Neural crest cell (in vitro differentiated cells): Measurements from ENCODE around the gene PFKFB2. TPM values are rescaled to one million over a fixed set of nuclear protein-coding genes. Genes with fewer than 3 reads are reported as not detected.

ENCODE experiments used
- DNase-seq: peaks from one replicate; pipeline ENCODE4 v3.0.0; 2021; ENCODE audit warnings: low read depth, mixed read lengths, low spot score
- H3K27ac Mint-ChIP-seq: one replicate; pipeline ENCODE4 v1.8.0; 2021; ENCODE audit warnings: mild to moderate bottlenecking, mixed read lengths; ENCODE audit not compliant: unreplicated experiment
- H3K27me3 Mint-ChIP-seq: 2 replicates; pipeline ENCODE4 v1.8.0; 2021; ENCODE audit warnings: low read depth, mild to moderate bottlenecking, mixed read lengths
- H3K36me3 Mint-ChIP-seq: 2 replicates; pipeline ENCODE4 v1.8.0; 2021; ENCODE audit warnings: low read depth, mild to moderate bottlenecking, mixed read lengths
- H3K4me1 Mint-ChIP-seq: 2 replicates; pipeline ENCODE4 v1.8.0; 2021; ENCODE audit warnings: mixed read lengths
- H3K4me3 Mint-ChIP-seq: one replicate; pipeline ENCODE4 v1.8.0; 2021; ENCODE audit warnings: mild to moderate bottlenecking, mixed read lengths
- H3K9me3 Mint-ChIP-seq: 2 replicates; pipeline ENCODE4 v1.8.0; 2021; ENCODE audit warnings: mixed read lengths
- total RNA-seq: library from RNA; stranded (reverse); gene quantifications from 2 replicates; pipeline ENCODE4 v1.2.1, GENCODE V29; 2021
- TF ChIP-seq, protein P1 (sequence below): fragments of 200-600 bp; sonication (generic); conservative IDR thresholded peaks from 2 replicates; pipeline ENCODE4 v1.5.0; 2021; ENCODE audit warnings: antibody characterized with exemption, mild to moderate bottlenecking

Gene PFKFB2
- total RNA-seq, 1 donor from 2014 or later: 8.6 TPM

- Mint-ChIP-seq H3K9me3 (peaks cover 3% of the 10 kb centered on the region), H3K4me3 (no peak overlapping the region), H3K27ac (no peak overlapping the region), H3K4me1 (no peaks in the 10 kb centered on the region), H3K27me3 (peaks cover 17% of the 10 kb centered on the region), H3K36me3 (no peaks in the 10 kb centered on the region)
- TF ChIP-seq, protein P1, sequence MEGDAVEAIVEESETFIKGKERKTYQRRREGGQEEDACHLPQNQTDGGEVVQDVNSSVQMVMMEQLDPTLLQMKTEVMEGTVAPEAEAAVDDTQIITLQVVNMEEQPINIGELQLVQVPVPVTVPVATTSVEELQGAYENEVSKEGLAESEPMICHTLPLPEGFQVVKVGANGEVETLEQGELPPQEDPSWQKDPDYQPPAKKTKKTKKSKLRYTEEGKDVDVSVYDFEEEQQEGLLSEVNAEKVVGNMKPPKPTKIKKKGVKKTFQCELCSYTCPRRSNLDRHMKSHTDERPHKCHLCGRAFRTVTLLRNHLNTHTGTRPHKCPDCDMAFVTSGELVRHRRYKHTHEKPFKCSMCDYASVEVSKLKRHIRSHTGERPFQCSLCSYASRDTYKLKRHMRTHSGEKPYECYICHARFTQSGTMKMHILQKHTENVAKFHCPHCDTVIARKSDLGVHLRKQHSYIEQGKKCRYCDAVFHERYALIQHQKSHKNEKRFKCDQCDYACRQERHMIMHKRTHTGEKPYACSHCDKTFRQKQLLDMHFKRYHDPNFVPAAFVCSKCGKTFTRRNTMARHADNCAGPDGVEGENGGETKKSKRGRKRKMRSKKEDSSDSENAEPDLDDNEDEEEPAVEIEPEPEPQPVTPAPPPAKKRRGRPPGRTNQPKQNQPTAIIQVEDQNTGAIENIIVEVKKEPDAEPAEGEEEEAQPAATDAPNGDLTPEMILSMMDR: no peak
- DNase-seq: no peak
Observed at GRCh38 chr1:207101720-207102119, 48.6 kb downstream of the PFKFB2 start.

DNA sequence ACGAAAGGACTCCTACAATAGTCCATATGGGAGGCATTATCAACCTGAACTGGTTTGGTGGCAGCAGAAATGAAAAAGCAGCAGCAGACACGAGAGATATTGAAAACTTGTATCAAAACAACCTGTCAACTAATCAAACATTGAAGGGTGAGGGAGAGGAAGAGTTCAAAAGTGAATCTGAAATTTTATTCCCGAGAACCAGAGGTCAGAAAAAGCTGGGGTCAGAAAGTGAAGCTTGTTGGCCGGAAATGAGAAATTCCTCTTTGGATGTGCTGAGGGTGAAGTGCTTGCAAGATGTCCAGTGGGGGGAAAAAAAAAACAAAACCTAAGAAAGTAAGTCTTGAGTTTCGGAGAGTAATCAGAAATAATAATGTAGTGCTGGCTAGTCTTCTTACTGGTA, 49.1 kb downstream of the PFKFB2 start:
- no peak for DNase-seq
- TF ChIP-seq, protein P1: no peak
- no peak overlapping the region for H3K4me3 Mint-ChIP-seq
- H3K9me3 Mint-ChIP-seq: peaks cover 6% of the 10 kb centered on the region
- H3K27me3 Mint-ChIP-seq: peaks cover 17% of the 10 kb centered on the region
- no peak overlapping the region for H3K27ac Mint-ChIP-seq
- no peaks in the 10 kb centered on the region for H3K4me1 Mint-ChIP-seq
- no peaks in the 10 kb centered on the region for H3K36me3 Mint-ChIP-seq

DNA sequence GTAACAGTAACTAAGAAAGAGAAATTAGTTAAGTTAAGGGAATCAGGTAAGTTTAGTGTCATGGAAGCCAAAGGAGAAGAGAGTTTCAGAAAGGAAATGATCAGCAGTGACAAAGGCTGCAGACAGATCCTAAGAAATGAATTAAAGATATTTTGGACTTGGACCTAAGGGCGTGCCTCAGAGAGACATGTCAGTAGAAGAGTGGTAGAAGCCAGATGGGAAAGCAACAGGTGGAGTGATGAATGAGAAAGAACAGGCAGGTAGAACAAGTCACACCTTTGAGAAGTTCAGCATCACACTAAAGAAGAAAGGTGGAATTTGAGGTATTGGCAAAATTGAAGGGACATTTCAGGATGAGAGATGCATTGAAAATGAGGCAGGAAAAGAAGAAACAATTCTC, 49.6 kb downstream of the PFKFB2 start:
- H3K36me3 Mint-ChIP-seq: no peaks in the 10 kb centered on the region
- no peak for DNase-seq
- no peak overlapping the region for H3K27ac Mint-ChIP-seq
- H3K4me1 Mint-ChIP-seq: no peaks in the 10 kb centered on the region
- peaks cover 4% of the 10 kb centered on the region for H3K9me3 Mint-ChIP-seq
- TF ChIP-seq, protein P1: no peak
- H3K27me3 Mint-ChIP-seq: peaks cover 17% of the 10 kb centered on the region
- H3K4me3 Mint-ChIP-seq: no peak overlapping the region

GRCh38 chr1:207103892-207104373, 50.9 kb downstream of the PFKFB2 start, which contains the start of gene C4BPA:
C4BPA (plus strand) TSS chr1:207104233; CDS start chr1:207113026, 8,793 bp downstream.
- peaks cover 17% of the 10 kb centered on the region for H3K27me3 Mint-ChIP-seq
- no peak within 1 kb of the TSS for H3K4me3 Mint-ChIP-seq
- TF ChIP-seq, protein P1: no peak
- H3K4me1 Mint-ChIP-seq: no peaks in the 10 kb centered on the region
- no peak for DNase-seq
- no peak within 1 kb of the TSS for H3K27ac Mint-ChIP-seq
- no peaks in the 10 kb centered on the region for H3K36me3 Mint-ChIP-seq
- peaks cover 3% of the 10 kb centered on the region for H3K9me3 Mint-ChIP-seq

GRCh38 chr1:207109004-207109403, 55.9 kb downstream of the PFKFB2 start:
- TF ChIP-seq, protein P1: no peak
- H3K4me3 Mint-ChIP-seq: no peak overlapping the region
- no peaks in the 10 kb centered on the region for H3K4me1 Mint-ChIP-seq
- no peaks in the 10 kb centered on the region for H3K36me3 Mint-ChIP-seq
- no peak for DNase-seq
- no peak overlapping the region for H3K27ac Mint-ChIP-seq
- H3K27me3 Mint-ChIP-seq: peaks cover 18% of the 10 kb centered on the region
- peaks cover 3% of the 10 kb centered on the region for H3K9me3 Mint-ChIP-seq
